Right renal pelvis (tissue), 4 donors: ENCODE results near the gene VCL. TPM values are rescaled to one million over a fixed set of nuclear protein-coding genes. Genes with fewer than 3 reads are reported as not detected.

ENCODE experiments used
- polyA plus RNA-seq, 4 donors: library from polyadenylated mRNA; unstranded; fragments of 120-200 nt; gene quantifications; one replicate each; pipeline ENCODE4 v1.2.1, GENCODE V29; 2013; ENCODE audit not compliant: insufficient read length in 4 of 4

Gene VCL
- polyA plus RNA-seq, 4 donors, result 118 to 141 (median 130) TPM

Other genes starting within 250 kb of the VCL start
- 10 to 100 TPM; 52.7 to 60.1 (median 55.7) TPM for gene CHCHD1, start 216.1 kb upstream of the VCL start, polyA plus RNA-seq
- gene ZSWIM8, start 212.5 kb upstream of the VCL start, polyA plus RNA-seq, result 100 to 1,000 TPM in 3 of 4 donors, 10 to 100 TPM in 1; 95.0 to 117 (median 102) TPM
- gene NDST2, start 186.5 kb upstream of the VCL start, polyA plus RNA-seq, result 10 to 100 TPM; 26.7 to 32.8 (median 29.3) TPM
- 10 to 100 TPM; 22.0 to 25.5 (median 22.6) TPM for gene CAMK2G, start 123.6 kb upstream of the VCL start, polyA plus RNA-seq
- 10 to 100 TPM; 11.9 to 35.9 (median 20.3) TPM for gene PLAU, start 87.0 kb upstream of the VCL start, polyA plus RNA-seq
- gene AP3M1, start 152.7 kb downstream of the VCL start, polyA plus RNA-seq, result 10 to 100 TPM; 55.9 to 63.8 (median 63.2) TPM
- gene ADK, start 153.1 kb downstream of the VCL start, polyA plus RNA-seq, result 10 to 100 TPM; 31.1 to 37.3 (median 33.0) TPM